GM18519 (cell line): ENCODE results near the gene GPHN.

ENCODE experiments used
- ATAC-seq: cut with Tn5 transposase; IDR thresholded peaks from one replicate; pipeline ENCODE4 v1.9.1; 2021; ENCODE audit warnings: mild to moderate bottlenecking, moderate library complexity; ENCODE audit not compliant: unreplicated experiment, low FRiP score

The GPHN gene

DNA sequence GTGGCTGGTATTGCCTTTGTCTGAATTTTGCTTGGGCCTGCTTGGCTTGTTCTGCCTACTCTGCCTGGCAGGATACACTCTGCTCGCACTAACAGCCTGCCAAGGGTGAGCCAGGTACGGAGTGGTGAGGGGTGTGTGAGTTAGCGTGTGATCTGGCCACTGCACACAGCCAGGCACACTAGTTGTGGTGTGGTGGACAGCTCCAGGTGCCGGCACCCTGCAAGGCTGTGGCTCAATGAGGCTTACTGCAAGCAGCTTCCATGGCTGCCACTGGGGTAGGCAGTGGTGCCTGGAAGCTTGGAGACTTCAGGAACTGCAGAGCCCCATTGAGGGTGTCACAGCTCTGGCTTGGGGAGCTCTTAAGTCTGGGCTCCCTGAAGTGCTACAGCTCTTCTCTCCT, 87.4 kb downstream of the GPHN start:
- ATAC-seq = no peak

DNA sequence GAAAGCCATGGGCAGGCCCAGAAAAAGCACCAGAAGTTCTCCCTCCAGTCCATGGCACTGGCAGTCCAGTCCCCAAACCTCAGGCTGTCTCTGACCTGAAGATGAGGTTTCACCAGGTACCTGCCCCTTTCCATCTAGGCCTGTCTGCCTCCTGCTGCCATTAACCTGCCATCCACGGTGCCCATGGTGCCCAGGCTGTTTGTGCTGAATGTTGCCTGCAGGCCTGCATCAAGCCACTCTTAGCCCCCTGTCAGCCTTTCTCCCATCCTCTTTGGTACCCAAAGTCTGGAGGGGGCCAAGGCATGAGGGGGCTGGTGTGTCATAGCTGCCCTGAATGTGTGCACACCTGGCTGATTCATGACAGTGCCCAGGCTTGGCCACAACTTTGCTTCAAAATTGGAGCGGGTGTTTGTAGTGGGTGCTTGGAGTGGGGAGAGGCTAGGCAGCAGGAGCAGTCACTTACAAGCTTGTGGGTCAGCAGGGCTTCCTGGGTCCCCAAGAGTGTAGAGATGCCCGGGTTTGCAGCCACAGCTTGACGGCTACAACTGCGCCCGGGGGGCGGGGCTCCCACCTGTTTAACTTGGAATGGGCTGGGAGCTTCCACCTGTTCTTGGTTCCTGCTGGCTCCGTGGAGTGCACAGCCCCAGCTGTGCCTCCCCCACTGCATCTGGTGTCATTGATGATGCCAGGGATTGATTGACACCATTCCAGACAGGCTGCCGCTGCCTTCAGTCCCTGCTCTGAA, 88.5 kb downstream of the GPHN start:
- no peak for ATAC-seq

- no peak for ATAC-seq
Observed at GRCh38 chr14:66600416-66600815, 92.5 kb downstream of the GPHN start.

DNA sequence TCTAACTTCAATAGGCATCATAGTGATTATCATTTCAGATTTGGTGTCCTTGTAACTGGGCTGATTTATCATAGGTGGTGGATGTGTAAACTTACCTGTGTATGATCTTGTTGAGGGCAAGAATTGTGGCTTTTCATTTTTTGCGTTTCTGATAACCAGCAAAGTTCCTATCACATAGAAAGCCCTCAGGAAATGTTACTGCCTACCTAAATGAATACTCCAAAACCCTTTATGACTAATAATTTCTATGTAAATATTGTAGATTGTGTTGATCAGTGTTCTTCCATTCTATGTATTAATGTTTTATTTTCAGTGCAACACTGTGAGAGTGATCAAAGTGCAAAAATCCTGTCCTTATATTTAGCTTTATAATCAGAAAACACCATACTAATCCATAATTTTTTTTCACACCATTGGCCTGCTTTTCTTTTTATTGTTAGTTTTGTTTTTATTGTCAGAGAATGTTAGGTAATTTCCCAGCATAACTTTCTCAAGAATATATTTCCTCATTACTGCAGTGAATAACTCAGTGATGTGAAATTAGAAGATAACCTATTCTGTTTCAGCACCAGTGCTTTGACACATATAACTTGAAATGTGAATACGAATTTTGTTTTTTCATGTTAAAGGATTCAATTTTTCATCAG, 94.1 kb downstream of the GPHN start:
- ATAC-seq = no peak

DNA sequence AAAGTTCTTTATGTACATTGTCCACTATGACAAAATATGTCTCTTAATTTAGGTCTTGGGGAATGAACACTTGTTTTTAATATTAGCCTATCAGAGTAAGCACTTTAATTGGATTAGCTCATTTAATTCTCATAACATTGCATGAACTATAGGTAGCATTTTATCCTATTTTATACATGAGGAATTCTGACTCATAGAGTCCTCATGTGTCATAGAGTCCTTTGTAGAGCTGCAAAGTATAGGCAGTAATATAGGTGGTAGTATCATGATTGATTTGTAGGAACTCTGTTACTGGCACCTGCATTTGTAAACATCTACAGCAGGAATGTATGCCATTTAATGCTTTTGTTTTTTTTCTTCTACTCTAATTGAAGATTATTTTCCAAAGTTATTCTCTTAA, 96.0 kb downstream of the GPHN start:
- no peak for ATAC-seq

- ATAC-seq = no peak
Observed at GRCh38 chr14:66606826-66607225, 98.9 kb downstream of the GPHN start.

- ATAC-seq = no peak
Observed at GRCh38 chr14:66610154-66610563, 102.2 kb downstream of the GPHN start.

DNA sequence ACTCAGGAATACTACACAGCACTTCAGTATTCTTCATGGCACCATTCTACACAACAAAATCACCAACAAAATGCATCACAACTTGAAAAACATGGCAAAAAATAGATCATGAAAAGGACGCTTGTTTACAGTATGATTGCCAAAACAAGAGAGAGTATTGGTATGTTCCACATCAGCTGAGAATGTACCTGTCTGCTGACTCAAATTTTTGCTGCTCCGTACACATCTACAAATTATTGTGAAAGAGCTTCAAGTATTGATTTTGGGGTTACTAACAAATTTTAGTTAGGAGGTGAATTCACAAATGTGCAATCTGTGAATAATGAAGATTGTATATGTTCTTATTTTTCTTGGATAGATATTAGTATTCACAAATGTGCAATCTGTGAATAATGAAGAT, 105.4 kb downstream of the GPHN start:
- no peak for ATAC-seq

GRCh38 chr14:66619952-66620351, 112.0 kb downstream of the GPHN start:
- ATAC-seq = no peak

DNA sequence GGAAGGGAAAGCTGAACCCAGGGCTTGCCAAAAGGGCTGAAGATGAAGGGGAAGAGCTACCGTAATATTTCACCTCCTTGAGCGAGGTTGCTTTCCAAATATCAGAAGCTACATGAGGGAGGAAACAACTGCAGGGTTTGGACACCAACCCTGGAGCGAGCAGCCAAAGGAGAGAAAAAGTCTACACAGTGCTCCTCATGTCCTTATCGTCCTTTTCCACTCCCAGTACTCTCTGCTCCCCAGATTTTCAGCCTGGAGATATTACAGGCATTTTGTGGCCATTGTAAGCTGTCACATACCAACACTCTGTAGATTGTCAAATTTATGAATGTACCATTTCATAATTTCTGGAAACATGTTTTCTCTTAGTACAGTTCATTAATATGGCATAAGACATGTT, 115.9 kb downstream of the GPHN start:
- no peak for ATAC-seq

DNA sequence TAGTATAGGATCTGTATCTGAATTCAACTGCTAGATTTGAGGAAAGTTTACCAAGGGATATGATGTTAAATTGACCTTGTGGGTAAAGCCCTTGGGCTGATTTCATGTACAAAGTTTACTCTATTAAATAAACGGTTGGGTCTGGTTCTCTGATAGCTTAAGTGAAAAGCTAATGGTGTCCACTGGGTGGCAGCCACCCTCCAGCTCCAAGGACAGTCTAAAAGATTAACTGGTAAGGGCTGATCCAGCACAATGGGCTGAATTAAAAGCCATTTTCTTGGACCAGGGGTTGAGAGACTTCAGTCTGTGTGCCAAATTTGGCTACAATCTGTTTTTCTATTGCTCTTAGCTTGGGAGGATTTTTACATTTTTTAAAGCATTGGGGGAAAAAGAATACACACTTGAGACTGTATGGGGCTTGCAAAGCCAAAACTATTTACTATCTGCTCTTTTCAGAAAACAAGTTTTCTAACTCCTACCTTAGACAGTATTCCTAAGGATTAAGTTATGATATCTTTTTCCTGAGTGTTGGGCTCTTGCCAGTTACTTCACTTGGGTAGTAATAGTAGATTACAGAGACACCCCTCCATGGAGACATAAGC, 116.5 kb downstream of the GPHN start:
- ATAC-seq = no peak

DNA sequence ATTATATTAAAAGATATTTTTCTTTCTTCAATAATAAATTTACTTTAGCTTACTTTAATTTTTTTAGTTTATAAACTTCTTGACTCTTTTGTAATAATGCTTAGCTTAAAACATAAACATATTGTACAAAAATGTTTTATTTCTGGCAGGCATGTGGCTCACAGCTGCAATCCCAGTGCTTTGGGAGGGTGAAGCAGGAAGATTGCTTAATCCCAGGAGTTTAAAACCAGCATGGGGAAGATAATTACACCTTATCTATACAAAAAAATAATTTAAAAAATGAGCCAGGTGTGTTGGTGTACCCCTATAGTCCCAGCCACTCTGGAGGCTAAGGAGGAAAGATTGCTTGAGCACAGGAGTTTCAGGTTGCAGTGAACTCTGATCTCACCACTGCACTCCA, 120.7 kb downstream of the GPHN start:
- no peak for ATAC-seq

DNA sequence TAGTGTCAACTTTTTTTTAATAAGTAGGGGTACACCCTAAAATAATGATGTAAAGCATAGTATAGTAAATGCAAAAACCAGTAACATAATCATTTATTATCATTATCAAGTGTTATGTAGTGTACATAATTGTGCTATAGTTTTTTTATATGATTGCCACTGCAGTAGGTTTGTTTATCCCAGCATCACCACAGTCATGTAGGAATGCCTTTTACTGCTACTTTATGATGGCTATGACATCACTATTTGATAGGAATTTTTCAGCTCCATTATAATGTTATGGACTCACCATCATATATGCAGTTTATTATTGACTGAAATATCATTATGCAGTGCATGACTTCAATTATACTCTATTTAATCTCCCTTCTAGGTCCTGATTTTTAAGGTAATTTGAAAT, 121.6 kb downstream of the GPHN start:
- ATAC-seq = no peak

- ATAC-seq = no peak
Observed at GRCh38 chr14:66634876-66635275, 126.9 kb downstream of the GPHN start.

DNA sequence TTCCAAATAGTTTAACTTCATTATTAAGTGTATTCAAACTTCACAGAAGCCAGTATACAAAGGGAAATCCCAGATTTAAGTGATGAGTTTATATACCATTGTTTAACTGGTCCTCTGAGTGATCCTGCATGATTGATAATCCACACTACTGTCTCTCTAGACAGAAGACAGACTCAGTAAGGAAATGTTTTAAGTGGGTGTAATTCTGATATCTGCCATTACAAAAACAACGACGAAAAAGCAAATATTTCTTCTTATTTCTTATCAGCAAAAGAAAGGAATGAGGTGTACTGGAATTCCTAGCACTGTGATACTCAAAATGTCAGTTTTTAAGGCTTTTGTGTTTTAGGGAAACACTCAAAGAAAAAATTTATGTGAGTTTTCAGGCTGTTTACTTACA, 127.5 kb downstream of the GPHN start:
- no peak for ATAC-seq

GRCh38 chr14:66636240-66636639, 128.3 kb downstream of the GPHN start:
- ATAC-seq = no peak

DNA sequence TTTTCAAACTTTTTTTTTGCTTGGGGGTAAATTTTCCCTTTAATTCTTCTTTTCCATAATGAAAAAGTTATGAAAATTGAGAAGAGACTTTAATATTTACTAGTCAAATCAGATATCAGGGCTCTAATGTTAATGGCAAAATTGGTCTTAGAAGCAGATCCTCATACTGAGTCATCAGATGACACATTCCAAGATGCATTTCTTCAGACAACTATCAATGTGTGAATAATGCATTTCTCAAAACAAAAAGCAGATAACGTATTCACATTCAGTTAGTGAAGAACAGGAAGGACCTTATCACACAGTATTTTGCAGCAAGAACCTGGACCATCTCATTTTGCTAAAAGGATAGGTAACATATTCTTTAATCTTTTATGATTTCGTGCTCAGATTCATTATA, 130.7 kb downstream of the GPHN start:
- no peak for ATAC-seq

GRCh38 chr14:66641861-66642635, 134.1 kb downstream of the GPHN start:
- ATAC-seq = no peak

DNA sequence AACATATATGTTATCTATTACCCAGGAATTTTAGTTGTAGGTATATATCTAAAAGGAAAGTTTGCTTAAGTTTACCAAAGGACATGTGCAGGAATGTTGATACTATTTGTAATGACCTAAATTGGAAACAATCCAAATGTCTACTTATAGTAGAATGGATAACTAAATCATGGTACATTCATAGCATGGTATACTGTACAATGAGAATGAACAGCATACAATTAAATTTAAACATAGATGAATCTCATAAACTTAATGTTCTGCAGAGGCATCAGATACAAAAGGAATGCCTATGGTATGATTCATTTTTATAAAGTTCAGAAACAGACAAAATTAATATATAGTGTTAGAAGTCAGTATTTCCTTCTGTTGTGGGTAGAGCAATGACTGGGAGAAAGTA, 135.4 kb downstream of the GPHN start:
- no peak for ATAC-seq

DNA sequence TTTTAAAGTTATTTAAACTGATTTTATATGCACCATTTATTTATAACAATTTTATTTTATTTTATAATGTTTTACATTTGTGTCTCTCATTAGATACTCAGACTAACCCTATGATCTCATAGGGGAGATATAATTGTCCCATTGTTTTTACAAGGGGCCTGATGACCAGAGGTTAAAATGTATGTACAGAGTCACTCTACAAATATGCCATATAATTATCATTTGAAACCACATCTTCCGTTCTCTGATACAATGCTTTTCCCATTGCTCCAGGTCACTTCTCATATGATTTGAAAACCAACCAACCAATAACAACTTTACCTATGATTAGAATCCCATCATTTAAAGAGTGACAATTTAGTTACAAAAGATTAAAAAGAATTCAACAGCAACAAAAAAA, 137.8 kb downstream of the GPHN start:
- no peak for ATAC-seq

DNA sequence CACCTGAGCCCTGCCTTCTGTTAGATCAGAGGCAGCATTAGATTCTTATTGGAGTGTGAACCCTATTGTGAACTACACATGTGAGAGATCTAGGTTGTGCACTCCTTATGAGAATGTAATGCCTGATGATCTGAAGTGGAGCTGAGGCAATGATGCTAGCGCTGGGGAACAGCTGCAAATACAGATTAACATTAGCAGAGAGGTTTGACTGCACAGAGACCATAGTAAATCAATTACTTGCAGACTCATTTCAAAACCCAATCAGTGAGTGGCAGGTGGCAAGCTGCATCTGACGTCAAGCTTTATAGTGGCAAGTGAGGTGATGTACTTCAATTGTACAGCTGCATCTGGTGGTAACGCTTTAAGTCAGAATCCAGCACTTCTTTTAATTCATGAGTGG, 141.6 kb downstream of the GPHN start:
- peak; percentile 35 for ATAC-seq
